ENCODE measurements around the gene SUSD3. TPM values are rescaled to one million over a fixed set of nuclear protein-coding genes. Genes with fewer than 3 reads are reported as not detected.

Gene SUSD3
- total and polyA plus RNA-seq, 10 of the 15 experiments (the other 5 are each of a cell fraction or from before 2014, with no cell fraction given): 2.5 to 92.0 (median 31.1) TPM

GRCh38 chr9:93119953-93120845 is 61.7 kb downstream of the SUSD3 start:
- Histone ChIP-seq H3K4me1 (ENCODE audit: control insufficient read depth, insufficient read depth, low read length) (peaks cover 12% of the 10 kb centered on the region), H4K20me1 (ENCODE audit: control insufficient read depth, insufficient read depth) (no peaks in the 10 kb centered on the region), H3K27ac (ENCODE audit: control insufficient read depth, insufficient read depth) (no peak overlapping the region), H3K27me3 (replicated peaks in 1 of 2; ENCODE audit: control insufficient read depth in 2 of 2, insufficient read depth in 2 of 2, low read length in 1 of 2) (no peaks in the 10 kb centered on the region), H3K36me3 (ENCODE audit: control insufficient read depth in 2 of 2, insufficient read depth in 2 of 2, low read length in 1 of 2) (peaks cover 0 to 9% of the 10 kb centered on the region in 2 experiments; a peak in 2 of 4 replicates), H3K4me2 (ENCODE audit: control insufficient read depth, insufficient read depth) (peak overlapping the region; percentile 10; the same call in 1 of the 2 replicates), H3K9me3 (replicated peaks; ENCODE audit: control insufficient read depth, insufficient read depth, low read length) (no peaks in the 10 kb centered on the region), H3K9ac (ENCODE audit: control insufficient read depth, insufficient read depth, low read length) (no peak overlapping the region), H2AFZ (ENCODE audit: control insufficient read depth, low read depth, low read length) (peak overlapping the region; percentile 40; the same call in 1 of the 2 replicates), H3K79me2 (ENCODE audit: control insufficient read depth, insufficient read depth, low read length) (no peaks in the 10 kb centered on the region), H3K4me3 (no peak overlapping the region)
- in situ Hi-C loops (cut with MboI): no loop called here
- peak; percentile 96 for ATAC-seq
- intact Hi-C loops (cut with micrococcal nuclease; ENCODE audit: unreplicated experiment): no loop called here
- CTCF ChIA-PET: interaction anchor here (0.9 to 2.8 kb wide), 7 partner anchors 11 to 403 kb away, joined by 3 to 35 read pairs (median 4); no protein-coding TSS in a partner anchor
- DNase-seq (ENCODE audit: low read depth, low spot score): no peak
- WGBS (ENCODE audit: insufficient coverage, insufficient replicate concordance, low lambda C conversion rate, missing lambda C conversion rate): 34% methylated on average over 23 of the region's 23 CpGs
- RAD21 ChIA-PET (ENCODE audit: unreplicated experiment): interaction anchor here (0.8 to 1.8 kb wide), 3 partner anchors 11 to 183 kb away, joined by 3 to 7 read pairs (median 4); no protein-coding TSS in a partner anchor
- BruUV-seq (replicated peaks): no TSS peak
- POLR2A ChIA-PET: interaction anchor here (0.9 to 1.5 kb wide), 3 partner anchors 10 to 14 kb away, joined by 3 read pairs; partner anchors contain the start of gene NINJ1
- SMC1A ChIA-PET (ENCODE audit: uncharacterized antibody, unreplicated experiment): interaction anchor here (1.4 to 2.7 kb wide), 3 partner anchors 11 to 117 kb away, joined by 4 to 12 read pairs (median 6); no protein-coding TSS in a partner anchor
- peak; percentile 57 for FAIRE-seq
- TF ChIP-seq GABPA (IDR thresholded peaks at IDR 0.05; ENCODE audit: low read depth) (no peak), NFIC (IDR thresholded peaks at IDR 0.05; ENCODE audit: low read depth, low read length) (no peak), IRF3 (IDR thresholded peaks at IDR 0.05) (no peak), POLR2AphosphoS5 (IDR thresholded peaks at IDR 0.05; ENCODE audit: low read length) (peak; percentile 63), SUZ12 (IDR thresholded peaks at IDR 0.05; ENCODE audit: unreplicated experiment) (no peak), MEF2B (IDR thresholded peaks at IDR 0.05; ENCODE audit: partially characterized antibody, poor library complexity, severe bottlenecking) (peak; percentile 53), CTCF (IDR thresholded peaks at IDR 0.05 in 2 of 3, conservative IDR thresholded peaks at IDR 0.05 in 1 of 3; ENCODE audit: control insufficient read depth in 2 of 3, extremely low read depth in 1 of 3, insufficient read depth in 1 of 3, low read depth in 3 of 3, low read length in 3 of 3) (peak; percentile 28 to 54 (median 33); a peak in 4 of 6 replicates), CREM (IDR thresholded peaks at IDR 0.05; ENCODE audit: low read depth) (no peak), BRCA1 (IDR thresholded peaks at IDR 0.05; ENCODE audit: low read depth, low read length) (no peak), CHD4 (IDR thresholded peaks at IDR 0.05) (no peak), REST (IDR thresholded peaks at IDR 0.05; ENCODE audit: low read depth, low read length) (no peak), NRF1 (conservative IDR thresholded peaks at IDR 0.05; ENCODE audit: low read depth, low read length) (no peak), USF2 (IDR thresholded peaks at IDR 0.05; ENCODE audit: borderline replicate concordance, low read depth, low read length) (no peak)
